ENCODE measurements around the gene TRPV2. TPM values are rescaled to one million over a fixed set of nuclear protein-coding genes. Genes with fewer than 3 reads are reported as not detected.

The TRPV2 gene
- 100 to 1,000 TPM; 124 to 129 TPM for total RNA-seq

DNA sequence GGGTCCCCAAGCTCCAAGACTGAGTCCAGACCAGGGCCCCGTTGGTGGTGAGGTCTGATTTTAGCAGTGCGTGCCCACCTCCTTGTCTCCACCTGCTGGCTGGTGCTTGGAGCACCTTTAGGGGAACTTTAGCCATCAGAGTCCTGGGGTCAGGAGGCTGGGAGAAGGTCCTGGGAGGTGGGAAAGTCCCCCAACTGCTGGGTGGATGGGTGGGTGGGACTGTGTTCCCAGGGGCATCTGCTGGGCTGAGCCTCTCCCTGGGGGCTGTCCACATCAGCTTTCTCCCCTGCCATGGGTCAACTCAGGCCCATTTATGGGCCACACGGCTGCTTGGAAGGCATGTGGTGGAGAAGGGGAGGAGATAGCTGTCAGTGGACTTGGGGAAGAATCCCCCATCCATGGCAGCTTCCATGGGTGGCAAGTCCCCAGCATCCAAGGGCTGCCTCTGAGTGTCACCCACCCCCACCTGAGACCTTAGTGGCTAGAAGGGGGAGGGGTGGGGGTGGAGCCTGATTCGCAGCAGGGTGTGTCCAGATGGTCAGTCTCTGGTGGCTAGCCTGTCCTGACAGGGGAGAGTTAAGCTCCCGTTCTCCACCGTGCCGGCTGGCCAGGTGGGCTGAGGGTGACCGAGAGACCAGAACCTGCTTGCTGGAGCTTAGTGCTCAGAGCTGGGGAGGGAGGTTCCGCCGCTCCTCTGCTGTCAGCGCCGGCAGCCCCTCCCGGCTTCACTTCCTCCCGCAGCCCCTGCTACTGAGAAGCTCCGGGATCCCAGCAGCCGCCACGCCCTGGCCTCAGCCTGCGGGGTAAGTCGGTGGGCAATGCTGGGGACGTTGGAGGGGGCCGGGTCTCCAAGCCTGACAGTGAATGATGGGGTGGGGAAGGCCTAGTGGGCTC is at the start of gene TRPV2:
TRPV2 (plus strand) TSS at position 541 of the 894 bp plus-strand sequence. CDS start 2,098 bp downstream, outside the sequence.
- ATAC-seq, result peak; percentile 45
- H3K4me1 Mint-ChIP-seq, result peaks cover 51% of the 10 kb centered on the region
- H3K4me3 Mint-ChIP-seq, result peak within 1 kb of the TSS; percentile 98
- H3K27ac Mint-ChIP-seq, result peak within 1 kb of the TSS; percentile 99
- CTCF ChIA-PET, result interaction anchor here (0.5 to 4.0 kb wide), 32 partner anchors 11 to 414 kb away, joined by 3 to 69 read pairs (median 4); partner anchors contain the start of genes CENPV and UBB
- no peaks in the 10 kb centered on the region for H3K9me3 Mint-ChIP-seq (ENCODE audit: low read depth)
- peak; percentile 80 for DNase-seq
- H3K36me3 Mint-ChIP-seq, result peaks cover 27% of the 10 kb centered on the region
- no peaks in the 10 kb centered on the region for H3K27me3 Mint-ChIP-seq

- CTCF ChIA-PET, result interaction anchor here (2.2 kb wide), 1 partner anchor 43 kb away, joined by 8 read pairs; the partner anchor contains the start of gene TRPV2
- Mint-ChIP-seq H3K4me1 (no peaks in the 10 kb centered on the region), H3K9me3 (ENCODE audit: low read depth) (no peaks in the 10 kb centered on the region), H3K4me3 (no peak overlapping the region), H3K36me3 (no peaks in the 10 kb centered on the region), H3K27ac (no peak overlapping the region), H3K27me3 (no peaks in the 10 kb centered on the region)
- DNase-seq (no peak), ATAC-seq (no peak)
Measured at GRCh38 chr17:16371742-16372141, 43.6 kb upstream of the TRPV2 start.

GRCh38 chr17:16374146-16374938 is 41.0 kb upstream of the TRPV2 start:
- ATAC-seq (no peak), DNase-seq (no peak)
- Mint-ChIP-seq H3K9me3 (ENCODE audit: low read depth) (no peaks in the 10 kb centered on the region), H3K36me3 (no peaks in the 10 kb centered on the region), H3K4me3 (no peak overlapping the region), H3K4me1 (no peaks in the 10 kb centered on the region), H3K27ac (no peak overlapping the region), H3K27me3 (no peaks in the 10 kb centered on the region)
- CTCF ChIA-PET, result interaction anchor here (2.9 kb wide), 1 partner anchor 10 kb away, joined by 17 read pairs; no protein-coding TSS in a partner anchor

DNA sequence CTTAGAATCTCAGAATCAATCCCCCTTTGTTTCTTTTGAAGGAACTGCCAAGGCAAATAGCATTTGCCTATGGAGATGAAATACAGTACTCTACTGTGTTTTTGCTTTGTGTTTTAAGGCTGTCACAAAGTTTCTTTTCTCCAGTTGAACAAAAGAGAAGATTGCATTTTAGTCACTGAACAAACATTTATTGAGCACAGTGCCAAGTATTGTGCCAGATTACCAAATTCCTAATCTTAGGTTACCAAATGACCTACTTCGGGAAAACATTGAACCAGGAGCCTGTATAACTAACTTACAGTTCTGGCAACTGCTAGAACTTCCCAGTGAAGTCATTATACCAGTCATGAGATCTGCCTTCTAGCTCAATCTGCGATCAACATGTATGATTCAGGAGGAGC is 37.4 kb upstream of the TRPV2 start:
- Mint-ChIP-seq H3K27ac (no peak overlapping the region), H3K27me3 (no peaks in the 10 kb centered on the region), H3K36me3 (peaks cover 18% of the 10 kb centered on the region), H3K4me1 (peaks cover 20% of the 10 kb centered on the region), H3K4me3 (no peak overlapping the region), H3K9me3 (ENCODE audit: low read depth) (no peaks in the 10 kb centered on the region)
- DNase-seq (no peak), ATAC-seq (no peak)
- CTCF ChIA-PET, result interaction anchor here (1.6 kb wide), 1 partner anchor 14 kb away, joined by 9 read pairs; no protein-coding TSS in a partner anchor

DNA sequence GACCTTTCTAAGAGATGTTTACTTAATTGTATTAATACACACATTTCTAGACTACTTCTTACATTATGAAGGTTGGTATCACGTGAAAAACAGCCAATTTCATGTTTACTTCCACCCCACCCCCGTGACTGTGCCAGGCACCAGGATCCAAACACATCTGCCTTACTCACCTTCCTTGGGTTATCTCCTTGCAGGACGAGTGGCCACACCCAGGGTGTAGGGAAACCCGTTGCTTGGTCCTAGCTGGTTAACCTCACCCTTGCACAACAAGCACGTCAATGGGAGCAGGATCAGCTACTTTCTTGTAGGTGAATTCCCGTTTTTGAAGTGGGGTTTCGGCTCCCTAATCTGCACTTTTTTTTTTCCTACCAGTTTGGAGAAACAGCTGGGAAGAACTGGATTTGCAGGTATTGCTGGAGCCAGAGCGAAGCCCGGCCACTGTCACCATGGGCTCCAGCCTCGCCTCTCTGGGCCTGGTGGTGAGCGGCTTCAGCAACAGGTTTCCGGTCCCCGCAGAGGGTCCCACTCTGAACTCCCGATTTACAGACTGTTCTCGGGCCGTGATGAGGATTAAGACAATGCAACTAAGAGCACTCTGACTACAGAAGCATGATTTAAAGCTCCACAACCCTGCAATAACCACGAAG is 36.6 kb upstream of the TRPV2 start:
- no peak overlapping the region for H3K4me3 Mint-ChIP-seq
- CTCF ChIA-PET, result interaction anchor here (1.6 kb wide), 1 partner anchor 15 kb away, joined by 9 read pairs; no protein-coding TSS in a partner anchor
- H3K27ac Mint-ChIP-seq, result no peak overlapping the region
- DNase-seq (no peak), ATAC-seq (no peak)
- peaks cover 25% of the 10 kb centered on the region for H3K36me3 Mint-ChIP-seq
- no peaks in the 10 kb centered on the region for H3K27me3 Mint-ChIP-seq
- H3K9me3 Mint-ChIP-seq (ENCODE audit: low read depth), result no peaks in the 10 kb centered on the region
- H3K4me1 Mint-ChIP-seq, result peaks cover 27% of the 10 kb centered on the region

DNA sequence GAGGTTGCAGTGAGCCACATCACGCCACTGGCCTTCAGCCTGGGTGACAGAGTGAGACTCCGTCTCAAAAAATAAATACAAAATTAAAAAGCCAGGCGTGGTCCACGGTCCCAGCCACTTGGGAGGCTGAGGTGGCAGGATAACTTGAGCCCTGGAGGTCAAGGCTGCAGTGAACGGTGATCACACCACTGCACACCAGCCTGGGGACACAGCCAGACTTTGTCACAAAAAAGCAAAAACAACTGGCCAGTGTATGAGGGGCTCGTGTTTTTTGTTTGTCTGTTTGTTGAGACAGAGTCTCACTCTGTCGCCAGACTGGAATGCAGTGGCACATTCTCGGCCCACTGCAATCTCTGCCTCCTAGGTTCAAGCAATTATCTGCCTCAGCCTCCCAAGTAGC is 35.7 kb upstream of the TRPV2 start:
- ATAC-seq (no peak), DNase-seq (no peak)
- CTCF ChIA-PET, result interaction anchor here (1.2 to 4.3 kb wide), 5 partner anchors 16 to 156 kb away, joined by 3 to 33 read pairs (median 4); partner anchors contain the start of gene TRPV2
- H3K36me3 Mint-ChIP-seq, result peaks cover 29% of the 10 kb centered on the region
- no peak overlapping the region for H3K27ac Mint-ChIP-seq
- no peaks in the 10 kb centered on the region for H3K27me3 Mint-ChIP-seq
- H3K9me3 Mint-ChIP-seq (ENCODE audit: low read depth), result no peaks in the 10 kb centered on the region
- peaks cover 33% of the 10 kb centered on the region for H3K4me1 Mint-ChIP-seq
- no peak overlapping the region for H3K4me3 Mint-ChIP-seq

DNA sequence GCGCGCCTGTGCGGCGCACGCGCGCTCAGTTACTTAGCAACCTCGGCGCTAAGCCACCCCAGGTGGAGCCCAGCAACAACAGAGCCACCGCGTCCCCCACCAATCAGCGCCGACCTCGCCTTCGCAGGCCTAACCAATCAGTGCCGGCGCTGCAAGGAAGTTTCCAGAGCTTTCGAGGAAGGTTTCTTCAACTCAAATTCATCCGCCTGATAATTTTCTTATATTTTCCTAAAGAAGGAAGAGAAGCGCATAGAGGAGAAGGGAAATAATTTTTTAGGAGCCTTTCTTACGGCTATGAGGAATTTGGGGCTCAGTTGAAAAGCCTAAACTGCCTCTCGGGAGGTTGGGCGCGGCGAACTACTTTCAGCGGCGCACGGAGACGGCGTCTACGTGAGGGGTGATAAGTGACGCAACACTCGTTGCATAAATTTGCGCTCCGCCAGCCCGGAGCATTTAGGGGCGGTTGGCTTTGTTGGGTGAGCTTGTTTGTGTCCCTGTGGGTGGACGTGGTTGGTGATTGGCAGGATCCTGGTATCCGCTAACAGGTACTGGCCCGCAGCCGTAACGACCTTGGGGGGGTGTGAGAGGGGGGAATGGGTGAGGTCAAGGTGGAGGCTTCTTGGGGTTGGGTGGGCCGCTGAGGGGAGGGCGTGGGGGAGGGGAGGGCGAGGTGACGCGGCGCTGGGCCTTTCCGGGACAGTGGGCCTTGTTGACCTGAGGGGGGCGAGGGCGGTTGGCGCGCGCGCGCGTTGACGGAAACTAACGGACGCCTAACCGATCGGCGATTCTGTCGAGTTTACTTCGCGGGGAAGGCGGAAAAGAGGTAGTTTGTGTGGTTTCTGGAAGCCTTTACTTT is 34.5 kb upstream of the TRPV2 start, which contains the start of gene UBB:
UBB (plus strand) TSS at position 452 of the 856 bp plus-strand sequence. CDS start 817 bp downstream, outside the sequence.
- peaks cover 29% of the 10 kb centered on the region for H3K36me3 Mint-ChIP-seq
- CTCF ChIA-PET, result interaction anchor here (0.6 to 4.3 kb wide), 11 partner anchors 10 to 165 kb away, joined by 3 to 33 read pairs (median 4); partner anchors contain the start of genes NCOR1 and TRPV2
- peak; percentile 92 for ATAC-seq
- peak; percentile 98 for DNase-seq
- peaks cover 33% of the 10 kb centered on the region for H3K4me1 Mint-ChIP-seq
- H3K9me3 Mint-ChIP-seq (ENCODE audit: low read depth), result no peaks in the 10 kb centered on the region
- H3K27me3 Mint-ChIP-seq, result no peaks in the 10 kb centered on the region
- H3K27ac Mint-ChIP-seq, result peak within 1 kb of the TSS; percentile 97
- peak within 1 kb of the TSS; percentile 93 for H3K4me3 Mint-ChIP-seq

- CTCF ChIA-PET, result interaction anchor here (0.6 to 4.3 kb wide), 6 partner anchors 9 to 166 kb away, joined by 3 to 33 read pairs (median 4); partner anchors contain the start of genes NCOR1 and TRPV2
Measured at GRCh38 chr17:16381496-16381820, 33.9 kb upstream of the TRPV2 start.

GRCh38 chr17:16383216-16383615 is 32.2 kb upstream of the TRPV2 start:
- Mint-ChIP-seq H3K27me3 (peaks cover 5% of the 10 kb centered on the region), H3K4me3 (peak overlapping the region; percentile 6), H3K27ac (no peak overlapping the region), H3K36me3 (peaks cover 30% of the 10 kb centered on the region), H3K9me3 (ENCODE audit: low read depth) (no peaks in the 10 kb centered on the region), H3K4me1 (peaks cover 44% of the 10 kb centered on the region)
- no peak for DNase-seq
- CTCF ChIA-PET, result interaction anchor here (0.6 to 4.3 kb wide), 5 partner anchors 8 to 138 kb away, joined by 3 to 33 read pairs (median 5); partner anchors contain the start of gene TRPV2
- ATAC-seq, result no peak

More at GRCh38 chr17:16381496-16381820, 33.9 kb upstream of the TRPV2 start:
- Mint-ChIP-seq H3K4me3 (peak overlapping the region; percentile 93), H3K4me1 (peaks cover 35% of the 10 kb centered on the region), H3K27ac (peak overlapping the region; percentile 97), H3K9me3 (ENCODE audit: low read depth) (no peaks in the 10 kb centered on the region), H3K27me3 (no peaks in the 10 kb centered on the region), H3K36me3 (peaks cover 29% of the 10 kb centered on the region)
- DNase-seq, result no peak
- ATAC-seq, result peak; percentile 7

GRCh38 chr17:16383772-16384287 is 31.5 kb upstream of the TRPV2 start:
- ATAC-seq (no peak), DNase-seq (no peak)
- CTCF ChIA-PET, result interaction anchor here (0.6 to 4.3 kb wide), 5 partner anchors 8 to 138 kb away, joined by 3 to 33 read pairs (median 5); partner anchors contain the start of gene TRPV2
- H3K27me3 Mint-ChIP-seq, result peaks cover 5% of the 10 kb centered on the region
- H3K9me3 Mint-ChIP-seq (ENCODE audit: low read depth), result no peaks in the 10 kb centered on the region
- H3K4me3 Mint-ChIP-seq, result peak overlapping the region; percentile 6
- peaks cover 44% of the 10 kb centered on the region for H3K4me1 Mint-ChIP-seq
- H3K27ac Mint-ChIP-seq, result no peak overlapping the region
- H3K36me3 Mint-ChIP-seq, result peaks cover 30% of the 10 kb centered on the region

DNA sequence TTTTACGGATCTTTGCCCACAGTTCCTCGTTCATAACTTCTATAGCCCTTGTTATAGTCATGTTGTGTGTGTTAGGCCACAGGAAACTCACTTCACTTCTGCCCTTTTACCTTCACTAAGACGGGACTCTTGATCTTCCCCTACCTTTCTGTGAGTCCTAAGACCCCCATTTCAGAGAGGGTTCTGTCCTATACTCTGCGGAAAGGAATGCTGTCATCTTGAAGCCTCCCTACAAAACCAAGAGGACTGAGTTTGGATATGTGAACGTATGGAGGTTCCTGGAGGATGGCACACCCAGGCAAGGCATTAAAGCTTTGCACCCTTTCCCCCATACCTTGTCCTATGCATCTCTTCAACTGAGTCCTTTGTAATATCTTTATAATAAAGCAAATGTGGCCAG is 30.8 kb upstream of the TRPV2 start:
- DNase-seq (no peak), ATAC-seq (no peak)
- CTCF ChIA-PET, result interaction anchor here (1.2 to 3.7 kb wide), 6 partner anchors 20 to 151 kb away, joined by 3 to 27 read pairs (median 10); partner anchors contain the start of gene TRPV2
- Mint-ChIP-seq H3K36me3 (peaks cover 30% of the 10 kb centered on the region), H3K4me1 (peaks cover 44% of the 10 kb centered on the region), H3K27ac (no peak overlapping the region), H3K9me3 (ENCODE audit: low read depth) (no peaks in the 10 kb centered on the region), H3K4me3 (no peak overlapping the region), H3K27me3 (peaks cover 6% of the 10 kb centered on the region)

Measured in activated CD8-positive, alpha-beta memory T cell treated with anti-CD3 and anti-CD28 coated beads, Interleukin-2, amount 10 ng/mL, durations not matched to agents 7 days and 5 days (primary cell).